OCI-LY1 (cell line): ENCODE measurements around the gene PCDHGB2.

Experiments used
- H2AFZ ChIP-seq: fragments of 200-600 bp; sonication (generic), shearing (Covaris generic); 2 replicates; pipeline ENCODE4 v1.6.0; 2014; ENCODE audit warnings: antibody characterized with exemption, mild to moderate bottlenecking, low read length
- H3F3A ChIP-seq: fragments of 200-600 bp; sonication (generic), shearing (Covaris generic); 2 replicates; pipeline ENCODE4 v1.6.0; 2014; ENCODE audit warnings: mild to moderate bottlenecking, antibody characterized with exemption, low read length, moderate library complexity; ENCODE audit not compliant: insufficient read depth
- H3K27ac ChIP-seq: fragments of 200-600 bp; sonication (generic); 2 replicates; pipeline ENCODE4 v1.5.1; 2014; ENCODE audit warnings: low read length, mixed run types, mild to moderate bottlenecking, low read depth; ENCODE audit not compliant: poor library complexity, severe bottlenecking
- H3K27me3 ChIP-seq: fragments of 200-600 bp; sonication (generic); 2 replicates; pipeline ENCODE4 v1.6.0; 2014; ENCODE audit warnings: antibody characterized with exemption, mild to moderate bottlenecking, low read length, moderate library complexity; ENCODE audit not compliant: insufficient read depth
- H3K36me3 ChIP-seq: fragments of 200-600 bp; sonication (generic); 2 replicates; pipeline ENCODE4 v1.6.1; 2014; ENCODE audit warnings: mild to moderate bottlenecking, antibody characterized with exemption, low read length, moderate library complexity, mixed read lengths; ENCODE audit not compliant: insufficient read depth
- H3K4me1 ChIP-seq: fragments of 200-600 bp; sonication (generic); 2 replicates; pipeline ENCODE4 v1.5.1; 2014; ENCODE audit warnings: mild to moderate bottlenecking, low read length, moderate library complexity; ENCODE audit not compliant: insufficient read depth, severe bottlenecking
- H3K4me2 ChIP-seq: fragments of 200-600 bp; sonication (generic), shearing (Covaris generic); 2 replicates; pipeline ENCODE4 v1.6.1; 2014; ENCODE audit warnings: low read length
- H3K4me3 ChIP-seq: fragments of 200-600 bp; sonication (generic); 2 replicates; pipeline ENCODE4 v1.5.1; 2014; ENCODE audit warnings: low read length, low read depth, mild to moderate bottlenecking, mixed read lengths; ENCODE audit not compliant: poor library complexity, severe bottlenecking
- H3K79me2 ChIP-seq: fragments of 200-600 bp; shearing (Covaris generic); 2 replicates; pipeline ENCODE4 v1.6.1; 2016; ENCODE audit warnings: mixed run types, low read length, mixed read lengths; ENCODE audit not compliant: insufficient read depth
- H3K9ac ChIP-seq: fragments of 200-600 bp; sonication (generic), shearing (Covaris generic); 2 replicates; pipeline ENCODE4 v1.6.1; 2014; ENCODE audit warnings: mild to moderate bottlenecking, low read length, mixed read lengths
- H3K9me2 ChIP-seq: fragments of 200-600 bp; sonication (generic), shearing (Covaris generic); 2 replicates; pipeline ENCODE4 v1.6.1; 2014; ENCODE audit warnings: low read depth, mild to moderate bottlenecking, low read length, mixed read lengths
- H3K9me3 ChIP-seq: fragments of 200-600 bp; shearing (Covaris generic); 2 replicates; pipeline ENCODE4 v1.6.1; 2014; ENCODE audit warnings: low read length, mixed read lengths
- H4K20me1 ChIP-seq: fragments of 200-600 bp; sonication (generic), shearing (Covaris generic); 2 replicates; pipeline ENCODE4 v1.6.0; 2016; ENCODE audit warnings: mild to moderate bottlenecking, low read length; ENCODE audit not compliant: insufficient read depth
- EZH2 ChIP-seq: fragments of 200-600 bp; sonication (generic), shearing (Covaris generic); IDR thresholded peaks from 2 replicates; pipeline ENCODE4 v1.8.0; 2017; ENCODE audit warnings: borderline replicate concordance, mixed run types, mild to moderate bottlenecking, antibody characterized with exemption, low read length, moderate library complexity, mixed read lengths
- TF ChIP-seq, protein P1 (sequence below): fragments of 200-600 bp; sonication (generic), shearing (Covaris generic); IDR thresholded peaks from 2 replicates; pipeline ENCODE4 v1.5.1; 2017; ENCODE audit warnings: mild to moderate bottlenecking, antibody characterized with exemption, low read length, moderate library complexity, mixed read lengths

Gene PCDHGB2

DNA sequence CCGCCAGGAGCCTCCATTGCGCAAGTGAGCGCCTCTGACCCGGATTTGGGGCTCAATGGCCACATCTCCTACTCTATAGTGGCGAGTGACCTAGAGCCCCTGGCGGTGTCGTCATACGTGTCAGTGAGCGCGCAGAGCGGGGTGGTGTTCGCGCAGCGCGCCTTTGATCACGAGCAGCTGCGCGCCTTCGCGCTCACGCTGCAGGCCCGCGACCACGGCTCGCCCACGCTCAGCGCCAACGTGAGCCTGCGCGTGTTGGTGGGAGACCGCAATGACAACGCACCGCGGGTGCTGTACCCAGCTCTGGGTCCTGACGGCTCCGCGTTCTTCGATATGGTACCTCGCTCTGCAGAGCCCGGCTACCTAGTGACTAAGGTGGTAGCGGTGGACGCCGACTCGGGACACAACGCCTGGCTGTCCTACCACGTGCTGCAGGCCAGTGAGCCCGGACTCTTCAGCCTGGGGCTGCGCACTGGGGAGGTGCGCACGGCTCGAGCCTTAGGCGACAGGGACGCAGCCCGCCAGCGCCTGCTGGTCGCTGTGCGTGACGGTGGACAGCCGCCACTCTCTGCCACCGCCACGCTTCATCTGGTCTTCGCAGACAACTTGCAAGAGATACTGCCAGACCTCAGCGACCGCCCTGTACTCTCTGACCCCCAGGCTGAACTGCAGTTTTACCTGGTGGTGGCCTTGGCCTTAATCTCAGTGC lies 50.0 kb downstream of the PCDHGB2 start:
- H3K27me3 ChIP-seq = no peaks in the 10 kb centered on the region
- peaks cover 6% of the 10 kb centered on the region for H3K4me1 ChIP-seq
- H3F3A ChIP-seq = no peaks in the 10 kb centered on the region
- no peaks in the 10 kb centered on the region for H3K9me2 ChIP-seq
- H2AFZ ChIP-seq = no peak overlapping the region
- H3K4me2 ChIP-seq = no peak overlapping the region
- no peak overlapping the region for H3K27ac ChIP-seq
- H3K9ac ChIP-seq = no peak overlapping the region
- 0 out of 2 replicates have a peak, but pooled peaks cover 3% of the 10 kb centered on the region for H3K9me3 ChIP-seq
- no peak overlapping the region for H3K4me3 ChIP-seq
- H3K36me3 ChIP-seq = no peaks in the 10 kb centered on the region
- no peaks in the 10 kb centered on the region for H3K79me2 ChIP-seq
- no peaks in the 10 kb centered on the region for H4K20me1 ChIP-seq
- no peak for TF ChIP-seq EZH2
- TF ChIP-seq, protein P1, sequence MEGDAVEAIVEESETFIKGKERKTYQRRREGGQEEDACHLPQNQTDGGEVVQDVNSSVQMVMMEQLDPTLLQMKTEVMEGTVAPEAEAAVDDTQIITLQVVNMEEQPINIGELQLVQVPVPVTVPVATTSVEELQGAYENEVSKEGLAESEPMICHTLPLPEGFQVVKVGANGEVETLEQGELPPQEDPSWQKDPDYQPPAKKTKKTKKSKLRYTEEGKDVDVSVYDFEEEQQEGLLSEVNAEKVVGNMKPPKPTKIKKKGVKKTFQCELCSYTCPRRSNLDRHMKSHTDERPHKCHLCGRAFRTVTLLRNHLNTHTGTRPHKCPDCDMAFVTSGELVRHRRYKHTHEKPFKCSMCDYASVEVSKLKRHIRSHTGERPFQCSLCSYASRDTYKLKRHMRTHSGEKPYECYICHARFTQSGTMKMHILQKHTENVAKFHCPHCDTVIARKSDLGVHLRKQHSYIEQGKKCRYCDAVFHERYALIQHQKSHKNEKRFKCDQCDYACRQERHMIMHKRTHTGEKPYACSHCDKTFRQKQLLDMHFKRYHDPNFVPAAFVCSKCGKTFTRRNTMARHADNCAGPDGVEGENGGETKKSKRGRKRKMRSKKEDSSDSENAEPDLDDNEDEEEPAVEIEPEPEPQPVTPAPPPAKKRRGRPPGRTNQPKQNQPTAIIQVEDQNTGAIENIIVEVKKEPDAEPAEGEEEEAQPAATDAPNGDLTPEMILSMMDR = no peak

- H4K20me1 ChIP-seq = no peaks in the 10 kb centered on the region
- H3K4me1 ChIP-seq = peaks cover 6% of the 10 kb centered on the region
- H3K9me2 ChIP-seq = no peaks in the 10 kb centered on the region
- H3K27me3 ChIP-seq = no peaks in the 10 kb centered on the region
- H3K27ac ChIP-seq = no peak overlapping the region
- no peak overlapping the region for H3K4me3 ChIP-seq
- no peaks in the 10 kb centered on the region for H3K79me2 ChIP-seq
- H3K9me3 ChIP-seq = 0 out of 2 replicates have a peak, but pooled peaks cover 4% of the 10 kb centered on the region
- no peaks in the 10 kb centered on the region for H3F3A ChIP-seq
- no peak overlapping the region for H3K9ac ChIP-seq
- H3K36me3 ChIP-seq = no peaks in the 10 kb centered on the region
- H2AFZ ChIP-seq = no peak overlapping the region
- TF ChIP-seq, protein P1 = no peak
- no peak for TF ChIP-seq EZH2
- no peak overlapping the region for H3K4me2 ChIP-seq
Measured at GRCh38 chr5:141411575-141411974, 51.8 kb downstream of the PCDHGB2 start.
